Stimulated activated CD4-positive, alpha-beta T cell treated with anti-CD3 and anti-CD28 coated beads, Interleukin-12 subunit alpha, Interleukin-12 subunit beta, amount 100 ng/mL, for 4 hours (primary cell): ENCODE measurements around the gene ST3GAL3.
"Not testable (repeated sequence)": the region's sequence is repeated elsewhere in the genome, so short reads cannot be mapped to it uniquely, and the experiment has no call there.

Experiments used
- DNase-seq: peaks from one replicate; pipeline ENCODE4 v3.0.0-alpha.2; 2020

ST3GAL3 gene

GRCh38 chr1:43704838-43705237, 2.5 kb upstream of the ST3GAL3 start:
- DNase-seq = no peak

- DNase-seq = no peak
Measured at GRCh38 chr1:43705334-43705733, 2.0 kb upstream of the ST3GAL3 start.

DNA sequence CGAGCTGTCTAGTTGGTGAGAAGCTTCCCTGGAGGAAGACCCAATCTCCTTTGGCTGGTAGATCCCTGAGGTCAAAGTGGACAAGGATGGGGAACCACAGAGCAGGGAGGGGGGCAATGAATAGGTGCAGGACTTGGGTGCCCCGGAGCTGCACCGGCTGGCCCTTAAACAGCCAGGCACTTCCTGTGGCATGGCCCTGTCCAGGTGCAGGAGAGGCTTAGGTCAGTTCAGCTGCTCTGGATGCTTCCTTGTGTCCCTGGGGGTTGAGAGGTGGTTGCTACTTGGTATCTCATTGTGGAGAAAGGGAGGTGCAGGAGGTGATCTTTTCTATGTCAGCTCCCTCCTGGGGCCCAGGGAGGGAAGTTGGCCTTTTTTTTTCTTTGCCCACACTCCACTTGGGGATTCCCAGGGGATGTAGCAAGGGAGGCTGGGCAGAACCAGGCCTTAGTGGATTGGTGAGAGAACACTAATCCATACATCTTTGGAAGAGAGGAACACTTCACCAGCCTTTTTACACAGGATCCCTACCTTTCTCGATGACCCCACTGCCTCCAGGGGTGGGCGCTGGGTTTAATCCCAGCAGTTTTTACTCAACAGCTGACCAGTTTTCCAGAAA, 1.2 kb upstream of the ST3GAL3 start:
- no peak for DNase-seq

- DNase-seq = peak; percentile 15
Measured at GRCh38 chr1:43706598-43707189, 642 bp upstream of the ST3GAL3 start.

- no peak for DNase-seq
Measured at GRCh38 chr1:43708002-43708410, 670 bp downstream of the ST3GAL3 start.

DNA sequence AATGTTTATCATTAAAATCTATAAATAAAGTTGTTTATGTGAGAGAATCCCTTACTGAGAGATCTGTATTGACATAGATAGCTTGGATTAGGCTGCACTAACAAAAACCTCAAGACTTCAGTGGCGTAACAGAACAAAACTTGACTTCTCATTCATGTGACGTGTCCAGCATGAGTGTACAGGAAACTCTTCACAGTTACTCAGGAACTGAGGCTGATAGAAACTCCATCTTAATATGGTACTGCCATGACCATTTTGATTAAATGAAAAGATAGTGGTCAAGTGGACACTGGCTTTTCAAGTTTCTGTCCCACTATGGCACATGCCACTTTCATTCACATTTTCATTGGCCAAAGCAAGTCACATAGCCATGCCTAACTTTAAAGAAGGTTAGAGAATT, 3.7 kb downstream of the ST3GAL3 start:
- no peak for DNase-seq

- no peak for DNase-seq
Measured at GRCh38 chr1:43711524-43712386, 4.4 kb downstream of the ST3GAL3 start.

GRCh38 chr1:43716559-43717281, 9.4 kb downstream of the ST3GAL3 start:
- DNase-seq = no peak

DNA sequence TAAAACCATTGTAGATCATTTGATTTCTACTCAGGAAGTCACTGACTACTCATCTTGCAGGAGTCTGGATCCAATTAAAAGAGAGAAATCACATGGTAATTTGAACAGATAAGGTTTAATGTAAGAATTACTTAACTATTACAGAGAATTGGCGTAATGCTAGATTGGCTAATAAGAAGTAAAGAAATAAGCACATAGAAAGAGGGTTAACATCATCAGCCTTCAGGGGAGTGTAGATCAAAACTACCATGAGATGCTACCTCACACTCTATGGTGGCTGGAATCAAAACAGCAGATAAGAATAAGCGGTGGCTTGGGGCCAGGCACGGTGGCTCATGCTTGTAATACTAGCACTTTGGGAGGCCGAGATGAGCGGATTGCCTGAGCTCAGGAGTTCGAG, 11.7 kb downstream of the ST3GAL3 start:
- no peak for DNase-seq

DNA sequence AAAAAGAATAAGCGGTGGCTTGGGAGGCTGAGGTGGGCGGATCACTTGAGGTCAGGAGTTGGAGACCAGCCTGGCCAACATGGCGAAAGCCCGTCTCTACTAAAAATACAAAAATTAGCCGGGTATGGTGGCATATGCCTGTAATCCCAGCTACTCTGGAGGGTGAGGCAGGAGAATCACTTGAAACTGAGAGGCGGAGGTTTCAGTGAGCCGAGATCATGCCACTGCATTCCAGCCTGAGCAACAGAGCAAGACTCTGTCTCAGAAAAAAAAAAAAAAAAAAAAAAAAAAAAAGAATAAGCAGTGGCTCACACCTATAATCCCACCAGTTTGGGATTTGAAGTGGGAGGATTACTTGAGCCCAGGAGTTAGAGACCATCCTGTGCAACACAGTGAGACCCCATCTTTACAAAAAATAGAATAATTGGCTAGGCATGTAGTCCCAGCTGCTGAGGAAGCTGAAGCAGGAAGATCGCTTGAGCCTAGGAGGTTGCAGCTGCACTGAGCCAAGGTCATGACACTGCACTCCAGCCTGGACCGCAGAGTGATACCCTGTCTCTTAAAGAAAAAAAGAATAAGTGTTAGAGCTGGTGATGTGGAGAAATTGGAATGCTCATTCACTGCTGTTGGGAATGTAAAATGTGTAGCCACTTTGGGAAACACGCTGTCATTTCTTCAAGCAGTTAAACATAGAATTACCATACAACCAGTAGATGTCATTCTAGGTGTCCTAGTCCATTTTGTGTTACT, 12.5 kb downstream of the ST3GAL3 start:
- not testable (repeated sequence) for DNase-seq

- DNase-seq = no peak
Measured at GRCh38 chr1:43722810-43723209, 15.5 kb downstream of the ST3GAL3 start.

GRCh38 chr1:43729816-43730463, 22.6 kb downstream of the ST3GAL3 start:
- DNase-seq = no peak

DNA sequence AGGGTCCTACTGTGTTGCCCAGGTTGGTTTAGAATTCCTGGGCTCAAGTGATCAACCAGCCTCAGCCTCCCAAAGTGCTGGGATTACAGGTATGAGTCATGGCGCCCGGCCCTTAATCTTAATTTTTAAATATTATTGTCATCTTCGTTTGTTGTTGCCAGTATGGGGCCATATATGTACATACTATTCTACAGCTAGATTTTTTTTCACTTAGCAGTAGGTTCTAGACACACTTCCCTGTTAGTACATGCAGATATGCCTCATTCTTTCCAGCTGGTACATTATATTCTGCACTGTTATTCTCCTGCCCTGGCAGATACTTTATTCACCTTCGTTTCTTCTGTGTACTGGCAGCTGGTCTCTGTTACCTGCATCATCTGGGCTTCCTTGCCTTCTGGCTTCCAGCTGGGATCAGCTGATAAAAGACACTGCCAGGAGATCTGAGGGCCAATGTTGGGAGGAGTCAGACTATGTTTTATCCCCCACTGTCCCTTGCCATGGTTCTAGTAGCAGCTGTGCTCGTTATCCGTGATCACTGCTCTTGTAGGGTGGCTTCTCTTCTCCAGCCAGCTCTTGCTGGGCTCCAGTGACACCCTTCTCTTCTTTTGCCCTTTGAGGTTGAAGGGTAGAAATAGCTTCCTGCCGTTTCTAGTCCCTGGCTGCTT, 24.7 kb downstream of the ST3GAL3 start:
- no peak for DNase-seq

DNA sequence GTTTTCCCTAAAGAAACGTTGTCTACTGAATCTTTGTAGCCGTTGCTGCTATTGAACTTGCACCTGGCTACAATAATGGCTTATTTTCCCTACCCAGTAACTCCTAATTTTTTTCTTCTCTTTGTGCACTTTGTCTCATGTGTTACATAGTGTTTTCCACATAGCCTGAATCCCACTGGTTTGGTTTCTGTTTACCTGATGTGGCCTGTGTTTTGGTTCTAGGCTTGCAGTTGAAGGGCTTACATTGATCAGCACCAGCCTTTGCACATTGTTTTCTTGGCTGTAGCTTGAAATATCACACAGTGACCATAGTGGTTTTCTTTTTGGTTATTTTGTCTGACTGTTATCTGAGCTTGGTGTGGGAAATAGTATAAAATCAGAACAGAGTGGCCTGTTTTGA, 29.5 kb downstream of the ST3GAL3 start:
- no peak for DNase-seq

DNA sequence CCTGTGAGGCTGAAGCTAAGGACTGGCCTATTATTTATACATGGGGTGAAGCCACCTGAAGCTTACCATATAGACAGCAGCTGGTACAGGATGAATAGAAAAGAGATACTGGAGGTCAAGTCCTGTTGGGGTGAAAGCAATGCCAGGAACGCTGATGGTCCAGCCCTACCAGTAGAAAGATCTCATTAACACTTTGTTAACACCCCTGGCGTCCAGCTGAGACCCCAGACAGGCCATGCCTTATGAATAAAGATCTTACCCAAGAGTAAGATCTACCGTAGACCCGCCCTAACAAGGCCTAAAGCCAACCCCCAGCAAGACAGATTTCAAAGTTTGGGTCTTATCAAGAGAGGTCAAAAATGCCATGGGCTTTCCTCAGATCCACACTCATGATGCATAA, 34.7 kb downstream of the ST3GAL3 start:
- DNase-seq = no peak

- DNase-seq = no peak
Measured at GRCh38 chr1:43743206-43743605, 35.9 kb downstream of the ST3GAL3 start.

GRCh38 chr1:43747736-43748135, 40.4 kb downstream of the ST3GAL3 start:
- DNase-seq = no peak

- no peak for DNase-seq
Measured at GRCh38 chr1:43750083-43750482, 42.7 kb downstream of the ST3GAL3 start.

DNA sequence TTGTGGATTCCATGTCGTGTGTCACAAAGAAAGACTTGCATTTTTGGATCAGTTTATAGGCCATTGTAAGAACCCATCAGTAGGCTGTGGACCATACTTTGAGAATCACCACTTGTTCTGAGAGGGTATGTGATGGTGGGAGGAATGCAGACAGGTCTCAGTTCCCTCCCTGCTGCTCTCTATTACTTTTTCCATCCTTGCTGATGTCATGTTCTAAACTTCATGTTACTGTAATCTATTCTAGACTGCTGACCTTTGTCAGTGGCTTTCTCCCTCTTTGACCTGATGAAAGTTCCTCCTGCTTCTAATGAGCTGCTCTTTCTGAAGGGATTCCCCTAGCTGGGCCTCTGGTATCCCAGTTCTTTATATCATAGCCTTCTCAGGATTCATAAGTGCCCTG, 46.1 kb downstream of the ST3GAL3 start:
- DNase-seq = no peak

GRCh38 chr1:43754892-43755291, 47.6 kb downstream of the ST3GAL3 start:
- DNase-seq = no peak

- DNase-seq = no peak
Measured at GRCh38 chr1:43757343-43758053, 50.2 kb downstream of the ST3GAL3 start.
